ENCODE measurements around the gene SORCS1.

DNA sequence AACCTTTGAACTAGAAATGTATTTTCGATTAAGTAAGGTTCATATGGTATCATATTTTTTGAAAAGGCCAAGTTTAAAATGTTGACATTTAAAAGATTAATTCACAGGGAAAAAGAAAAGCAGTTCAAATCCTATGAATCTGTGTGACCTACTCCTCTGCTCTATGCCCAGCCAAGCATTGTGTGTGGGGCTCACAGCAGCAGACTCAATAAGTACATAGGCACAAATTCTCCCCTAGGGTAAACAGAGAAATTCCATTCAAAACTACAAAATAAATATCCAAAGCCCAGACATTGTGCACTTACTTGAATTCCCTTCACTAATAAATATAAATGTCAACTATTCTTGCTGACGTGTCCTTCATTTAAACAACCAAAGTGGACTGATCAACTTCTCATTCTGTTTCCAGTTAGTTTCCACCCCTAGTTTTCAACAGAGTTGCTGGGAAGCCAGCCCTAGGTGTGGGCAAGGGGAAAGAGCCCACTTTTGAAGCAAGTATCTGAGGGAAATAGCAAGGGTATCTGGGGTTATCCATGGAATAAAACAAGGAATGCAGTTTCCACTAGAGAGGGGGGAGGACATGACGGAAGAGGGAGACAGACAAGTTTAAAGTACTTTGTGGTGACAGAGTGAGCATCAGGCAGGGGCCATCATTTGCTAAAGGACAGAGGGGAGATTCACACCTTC lies 533.3 kb downstream of the SORCS1 start:
- TF ChIP-seq, protein P1, sequence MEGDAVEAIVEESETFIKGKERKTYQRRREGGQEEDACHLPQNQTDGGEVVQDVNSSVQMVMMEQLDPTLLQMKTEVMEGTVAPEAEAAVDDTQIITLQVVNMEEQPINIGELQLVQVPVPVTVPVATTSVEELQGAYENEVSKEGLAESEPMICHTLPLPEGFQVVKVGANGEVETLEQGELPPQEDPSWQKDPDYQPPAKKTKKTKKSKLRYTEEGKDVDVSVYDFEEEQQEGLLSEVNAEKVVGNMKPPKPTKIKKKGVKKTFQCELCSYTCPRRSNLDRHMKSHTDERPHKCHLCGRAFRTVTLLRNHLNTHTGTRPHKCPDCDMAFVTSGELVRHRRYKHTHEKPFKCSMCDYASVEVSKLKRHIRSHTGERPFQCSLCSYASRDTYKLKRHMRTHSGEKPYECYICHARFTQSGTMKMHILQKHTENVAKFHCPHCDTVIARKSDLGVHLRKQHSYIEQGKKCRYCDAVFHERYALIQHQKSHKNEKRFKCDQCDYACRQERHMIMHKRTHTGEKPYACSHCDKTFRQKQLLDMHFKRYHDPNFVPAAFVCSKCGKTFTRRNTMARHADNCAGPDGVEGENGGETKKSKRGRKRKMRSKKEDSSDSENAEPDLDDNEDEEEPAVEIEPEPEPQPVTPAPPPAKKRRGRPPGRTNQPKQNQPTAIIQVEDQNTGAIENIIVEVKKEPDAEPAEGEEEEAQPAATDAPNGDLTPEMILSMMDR (IDR thresholded peaks at IDR 0.05): no peak
- TF ChIP-seq POLR2A (IDR thresholded peaks at IDR 0.05; ENCODE audit: low read depth): no peak

Data from esophagus muscularis mucosa (tissue), 3 donors.